Adrenal gland (tissue), 19 donors: Measurements from ENCODE around the gene GEMIN5. TPM values are rescaled to one million over a fixed set of nuclear protein-coding genes. Genes with fewer than 3 reads are reported as not detected.
A peak's percentile ranks its signal among the peaks of the same experiment; 100 is the strongest.
"Not testable (repeated sequence)": the region's sequence is repeated elsewhere in the genome, so short reads cannot be mapped to it uniquely, and the experiment has no call there.

Experiments
- DNase-seq, 7 donors: peaks; one replicate each; pipeline ENCODE4 v3.0.0-alpha.2; 2019 to 2020
- H3K27ac ChIP-seq, 5 donors: fragments of 200-600 bp; sonication (generic) in 4 of 5; 1 replicate in 3 of 5; 2 replicates in 2 of 5; pipeline versions ENCODE4 v1.5.1 to v1.8.0; 2016 to 2020; ENCODE audit warnings: mild to moderate bottlenecking in 1 of 5
- H3K27me3 ChIP-seq: fragments of 200-600 bp; 2 replicates; pipeline ENCODE4 v1.8.0; 2021
- H3K36me3 ChIP-seq, 2 donors: fragments of 200-600 bp; replicated peaks in 1 of 2; 1 replicate in 1 of 2; 2 replicates in 1 of 2; pipeline versions ENCODE4 v1.5.1 to v1.8.0; 2018 to 2022
- H3K4me1 ChIP-seq, 2 donors: fragments of 200-600 bp; replicated peaks in 1 of 2; 1 replicate in 1 of 2; 2 replicates in 1 of 2; pipeline versions ENCODE4 v1.5.1 to v1.8.0; 2018 to 2021
- H3K4me3 ChIP-seq, 4 donors: fragments of 200-600 bp; sonication (generic) in 3 of 4; one replicate each; pipeline ENCODE4 v1.5.1; 2016 to 2018
- H3K9me3 ChIP-seq, 3 donors: fragments of 200-600 bp; sonication (generic) in 1 of 3; replicated peaks in 1 of 3; 1 replicate in 2 of 3; 2 replicates in 1 of 3; pipeline versions ENCODE4 v1.5.1 to v1.8.0; 2016 to 2021
- CTCF ChIP-seq, 6 experiments: fragments of 450-650 bp in 4 of 6; fragments of 200-600 bp in 2 of 6; sonication (generic) in 1 of 6; IDR thresholded peaks; 1 replicate in 5 of 6; 2 replicates in 1 of 6; pipeline versions ENCODE4 v1.5.1 to v1.8.0; 2016 to 2021; ENCODE audit warnings: antibody characterized with exemption in 6 of 6, mild to moderate bottlenecking in 2 of 6, moderate library complexity in 1 of 6
- POLR2A ChIP-seq, 2 donors: fragments of 450-650 bp; IDR thresholded peaks; one replicate each; pipeline ENCODE4 v1.6.1; 2017; ENCODE audit warnings: antibody characterized with exemption in 2 of 2, mild to moderate bottlenecking in 2 of 2, moderate library complexity in 1 of 2
- WGBS, 4 donors: extraction: QIAGEN DNeasy Blood & Tissue Kit in 2 of 4; methylation state at CpG; one replicate each; pipeline versions ENCODE4 v1.1.5 to v1.1.7; 2013 to 2017; 5-methylcytosine and 5-hydroxymethylcytosine counted together
- intact Hi-C, 2 donors: fragments of 100-400 bp; cut with DNase I; formaldehyde crosslinking; loops; one replicate each; pipeline versions ENCODE4 v1.14.1 to v1.15.0; 2022 to 2023
- long read RNA-seq, 10 donors: library from polyadenylated mRNA in 3 of 10; unstranded in 2 of 10; stranded (forward) in 1 of 10; transcript quantifications; one replicate each; pipeline ENCODE4 v2.0.0 and lab custom pipeline, GENCODE V29; 2021 to 2026
- polyA plus RNA-seq, 3 donors: library from polyadenylated mRNA; stranded (reverse); fragments of 200-250 nt in 2 of 3; fragments of 350-450 nt in 1 of 3; fragmentation: Illumina TruSeq in 1 of 3; extraction: RNeasy Lipid Tissue Mini Kit (QIAGEN cat#74804) in 1 of 3; gene quantifications; one replicate each; pipeline ENCODE4 v1.2.3, GENCODE V29; 2013 to 2014
- total RNA-seq, 9 donors: library from RNA; depleted of rRNA in 4 of 9; stranded (reverse); fragments of >200 nt in 4 of 9; fragments of 120-200 nt in 1 of 9; fragmentation: NEBNext Ultra II Directional in 1 of 9; extraction: Animal tissue kit (Norgen Biotek cat#: 25700) in 1 of 9; gene quantifications; one replicate each; pipeline versions ENCODE4 v1.1.0 to v1.2.4, GENCODE V29; 2013 to 2023
- donor health status: healthy with polysubstance abuse.
- donor health status: Bipolar disorder and iron deficiency.
- donor health status: DM: yes; HTN: yes; CAD: no.
- donor health status: DM: no; HTN: no; CAD: no.
- donor health status: DM: no; HTN: no; CAD: no.
- donor health status: DM: yes; HTN: yes; CAD: no.

The GEMIN5 gene, protein sequence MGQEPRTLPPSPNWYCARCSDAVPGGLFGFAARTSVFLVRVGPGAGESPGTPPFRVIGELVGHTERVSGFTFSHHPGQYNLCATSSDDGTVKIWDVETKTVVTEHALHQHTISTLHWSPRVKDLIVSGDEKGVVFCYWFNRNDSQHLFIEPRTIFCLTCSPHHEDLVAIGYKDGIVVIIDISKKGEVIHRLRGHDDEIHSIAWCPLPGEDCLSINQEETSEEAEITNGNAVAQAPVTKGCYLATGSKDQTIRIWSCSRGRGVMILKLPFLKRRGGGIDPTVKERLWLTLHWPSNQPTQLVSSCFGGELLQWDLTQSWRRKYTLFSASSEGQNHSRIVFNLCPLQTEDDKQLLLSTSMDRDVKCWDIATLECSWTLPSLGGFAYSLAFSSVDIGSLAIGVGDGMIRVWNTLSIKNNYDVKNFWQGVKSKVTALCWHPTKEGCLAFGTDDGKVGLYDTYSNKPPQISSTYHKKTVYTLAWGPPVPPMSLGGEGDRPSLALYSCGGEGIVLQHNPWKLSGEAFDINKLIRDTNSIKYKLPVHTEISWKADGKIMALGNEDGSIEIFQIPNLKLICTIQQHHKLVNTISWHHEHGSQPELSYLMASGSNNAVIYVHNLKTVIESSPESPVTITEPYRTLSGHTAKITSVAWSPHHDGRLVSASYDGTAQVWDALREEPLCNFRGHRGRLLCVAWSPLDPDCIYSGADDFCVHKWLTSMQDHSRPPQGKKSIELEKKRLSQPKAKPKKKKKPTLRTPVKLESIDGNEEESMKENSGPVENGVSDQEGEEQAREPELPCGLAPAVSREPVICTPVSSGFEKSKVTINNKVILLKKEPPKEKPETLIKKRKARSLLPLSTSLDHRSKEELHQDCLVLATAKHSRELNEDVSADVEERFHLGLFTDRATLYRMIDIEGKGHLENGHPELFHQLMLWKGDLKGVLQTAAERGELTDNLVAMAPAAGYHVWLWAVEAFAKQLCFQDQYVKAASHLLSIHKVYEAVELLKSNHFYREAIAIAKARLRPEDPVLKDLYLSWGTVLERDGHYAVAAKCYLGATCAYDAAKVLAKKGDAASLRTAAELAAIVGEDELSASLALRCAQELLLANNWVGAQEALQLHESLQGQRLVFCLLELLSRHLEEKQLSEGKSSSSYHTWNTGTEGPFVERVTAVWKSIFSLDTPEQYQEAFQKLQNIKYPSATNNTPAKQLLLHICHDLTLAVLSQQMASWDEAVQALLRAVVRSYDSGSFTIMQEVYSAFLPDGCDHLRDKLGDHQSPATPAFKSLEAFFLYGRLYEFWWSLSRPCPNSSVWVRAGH (N-terminal part only)
- total RNA-seq, result 10 to 100 TPM in 8 of 9 donors, 1 to 10 TPM in 1; 9.4 to 19.2 (median 14.1) TPM
- 10 to 100 TPM in 1 of 3 donors, 1 to 10 TPM in 2; 3.2 to 12.9 (median 3.9) TPM for polyA plus RNA-seq
- long read RNA-seq, donor 1, result 0 reads
- long read RNA-seq, donor 2, partial matches to known transcripts, result 0 of 1 reads
- long read RNA-seq, donor 2, other reads (novel, unspliced or antisense), result 0 of 1 reads
- long read RNA-seq, donor 3, result 0 reads
- long read RNA-seq, donor 4, partial matches to known transcripts, result 3 of 5 reads
- long read RNA-seq, donor 4, other reads (novel, unspliced or antisense), result 2 of 5 reads
- long read RNA-seq, donor 5, full-length matches to known transcripts, result 4 of 6 reads
- long read RNA-seq, donor 5, partial matches to known transcripts, result 1 of 6 reads
- long read RNA-seq, donor 5, other reads (novel, unspliced or antisense), result 1 of 6 reads
- long read RNA-seq, donor 6, partial matches to known transcripts, result 1 of 1 reads
- long read RNA-seq, donor 6, other reads (novel, unspliced or antisense), result 0 of 1 reads
- long read RNA-seq, donor 7, result 0 reads
- long read RNA-seq, donor 8, partial matches to known transcripts, result 5 of 5 reads
- long read RNA-seq, donor 8, other reads (novel, unspliced or antisense), result 0 of 5 reads
- long read RNA-seq, donor 9, result 0 reads
- long read RNA-seq, donor 10, result 0 reads

DNA sequence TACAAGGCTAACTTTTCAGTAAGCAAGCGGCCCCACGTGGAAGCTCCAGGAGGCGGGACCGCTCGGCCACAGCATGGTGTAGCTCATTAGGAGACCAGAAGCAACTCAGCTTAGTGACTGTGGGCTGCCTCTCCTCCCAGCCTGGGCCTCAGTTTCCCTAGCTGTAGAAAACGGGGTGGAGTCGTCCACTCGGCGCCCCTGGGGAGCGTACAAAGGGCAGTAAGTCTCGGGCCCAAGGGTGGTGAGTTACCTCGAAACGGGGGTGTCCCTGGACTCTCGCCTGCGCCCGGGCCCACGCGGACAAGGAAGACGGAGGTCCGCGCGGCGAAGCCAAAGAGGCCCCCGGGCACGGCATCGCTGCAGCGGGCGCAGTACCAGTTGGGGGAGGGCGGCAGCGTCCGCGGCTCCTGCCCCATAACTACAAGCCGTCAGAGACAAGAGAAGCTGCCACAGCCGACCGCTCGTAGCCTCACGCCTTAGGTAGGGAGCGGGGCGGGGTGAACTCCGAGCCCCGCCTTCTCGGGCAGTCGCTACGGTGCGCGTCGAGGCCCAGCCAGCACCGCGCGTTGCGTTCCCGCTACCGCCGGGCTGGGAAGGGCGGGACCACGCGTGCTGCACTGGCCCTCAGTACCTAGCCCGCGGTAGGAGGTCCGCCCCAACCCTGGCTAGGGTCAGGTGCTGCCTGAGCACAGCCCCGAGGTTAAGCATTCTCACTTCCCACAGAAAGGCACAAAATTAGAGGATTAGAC lies at the start of gene GEMIN5:
Gene GEMIN5, minus strand, starts transcription at position 494 of the 749 bp plus-strand sequence. Its CDS starts 78 bp downstream, at position 416.
- H3K36me3 ChIP-seq, result peaks cover 0 to 11% of the 10 kb centered on the region in 2 donors
- intact Hi-C loops, result loop anchor here in 1 of 2 donors (10.0 kb wide), 1 partner anchor 73 kb away; no protein-coding TSS in a partner anchor
- peak; percentile 80 to 87 (median 83) for DNase-seq
- H3K9me3 ChIP-seq, result no peaks in the 10 kb centered on the region
- 0 to 1% (median 0%) methylated on average over 1 to 58 of the region's 61 CpGs for WGBS, 4 donors
- peak within 1 kb of the TSS; percentile 37 to 96 (median 79) for H3K4me3 ChIP-seq
- TF ChIP-seq CTCF (IDR thresholded peaks at IDR 0.05), result no peak
- TF ChIP-seq POLR2A (IDR thresholded peaks at IDR 0.05), result peak; percentile 27 to 55
- H3K4me1 ChIP-seq, result peaks cover 23 to 25% of the 10 kb centered on the region in 2 donors
- H3K27me3 ChIP-seq, result no peaks in the 10 kb centered on the region
- H3K27ac ChIP-seq, result peak within 1 kb of the TSS in 3 of 5 donors; percentile 31 to 55 (median 42)

DNA sequence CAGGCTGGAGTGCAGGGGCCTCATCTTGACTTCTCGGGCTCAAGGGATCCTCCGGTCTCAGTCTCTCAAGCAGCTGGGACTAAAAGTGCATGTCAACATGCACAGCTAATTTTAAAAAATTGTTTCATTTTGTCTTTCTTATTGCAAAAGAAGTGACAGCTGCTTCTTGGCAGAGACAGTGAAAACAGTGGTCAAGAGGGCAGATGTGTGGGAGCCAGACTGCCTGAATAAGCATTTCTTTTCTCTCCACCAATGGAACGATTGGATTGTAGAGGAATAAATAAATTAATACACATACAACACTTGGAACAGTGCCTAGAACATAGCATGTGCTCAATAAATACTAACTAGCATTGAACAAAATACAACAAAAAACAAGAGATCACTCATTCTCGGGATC lies 48.1 kb upstream of the GEMIN5 start:
- whole genome bisulfite sequencing, 4 donors, result 49 to 55% (median 52%) methylated on average over 4 of the region's 4 CpGs
- TF ChIP-seq POLR2A (IDR thresholded peaks at IDR 0.05) (no peak), CTCF (IDR thresholded peaks at IDR 0.05) (no peak)
- H3K27me3 ChIP-seq, result no peaks in the 10 kb centered on the region
- H3K9me3 ChIP-seq, result no peaks in the 10 kb centered on the region
- no peaks in the 10 kb centered on the region for H3K36me3 ChIP-seq
- H3K27ac ChIP-seq, result no peak overlapping the region
- intact Hi-C loops, result no loop called here
- H3K4me1 ChIP-seq, result no peaks in the 10 kb centered on the region
- no peak for DNase-seq
- no peak overlapping the region for H3K4me3 ChIP-seq

DNA sequence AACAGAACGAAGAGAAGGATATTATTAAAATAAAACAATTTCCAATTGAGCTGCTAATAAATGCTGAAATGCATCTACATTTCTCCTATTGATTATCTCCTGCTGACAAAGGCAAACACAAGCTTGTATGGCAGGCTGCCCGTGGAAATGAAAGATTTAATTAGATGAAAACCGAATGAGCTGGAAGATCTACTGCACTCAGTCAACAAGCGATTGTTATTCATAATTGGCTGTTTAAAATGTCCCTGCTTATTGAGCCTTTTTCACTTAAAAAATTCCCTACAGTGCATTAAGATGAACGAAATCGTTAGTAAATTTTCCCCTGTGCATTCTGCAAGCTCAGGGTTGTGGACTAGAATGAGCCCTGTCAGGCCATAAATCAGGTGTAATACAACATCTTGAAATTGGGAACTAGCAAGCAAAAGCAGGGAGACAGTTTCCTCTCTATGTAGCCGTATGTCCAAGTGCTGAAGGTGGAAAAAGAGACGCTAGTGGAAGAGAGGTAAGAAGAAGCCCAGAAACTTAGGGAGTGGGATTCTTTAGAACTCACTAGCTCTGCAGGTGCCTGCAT lies 47.0 kb upstream of the GEMIN5 start:
- Histone ChIP-seq H3K27ac (no peak overlapping the region), H3K4me1 (no peaks in the 10 kb centered on the region), H3K36me3 (no peaks in the 10 kb centered on the region), H3K9me3 (no peaks in the 10 kb centered on the region), H3K4me3 (no peak overlapping the region), H3K27me3 (no peaks in the 10 kb centered on the region)
- TF ChIP-seq POLR2A (IDR thresholded peaks at IDR 0.05) (no peak), CTCF (IDR thresholded peaks at IDR 0.05) (no peak)
- intact Hi-C loops, result no loop called here
- DNase-seq, result no peak
- 56 to 65% (median 61%) methylated on average over 8 of the region's 8 CpGs for WGBS, 4 donors

GRCh38 chr5:154978294-154978693 lies 40.3 kb upstream of the GEMIN5 start:
- H3K27ac ChIP-seq, H3K4me3 ChIP-seq, H3K36me3 ChIP-seq, H3K27me3 ChIP-seq, intact Hi-C loops, DNase-seq, H3K4me1 ChIP-seq, H3K9me3 ChIP-seq: not testable (repeated sequence)
- 78 to 95% (median 91%) methylated on average over 2 of the region's 2 CpGs for WGBS, 4 donors
